ENCODE results near the gene SH3RF3.

The SH3RF3 gene

GRCh38 chr2:109085912-109086742, 42.9 kb upstream of the SH3RF3 start:
- TF ChIP-seq CTCF (IDR thresholded peaks at IDR 0.05; ENCODE audit: control insufficient read depth, extremely low read depth, insufficient read depth) = no peak
- DNase-seq (ENCODE audit: low read depth) = no peak
- no peak overlapping the region for H3K4me3 ChIP-seq (ENCODE audit: low read depth, low read length)

- no peak for TF ChIP-seq CTCF (IDR thresholded peaks at IDR 0.05; ENCODE audit: control insufficient read depth, extremely low read depth, insufficient read depth)
- H3K4me3 ChIP-seq (ENCODE audit: low read depth, low read length) = no peak overlapping the region
- no peak for DNase-seq (ENCODE audit: low read depth)
These were observed 42.3 kb upstream of the SH3RF3 start for GRCh38 chr2:109086743-109087020.

- TF ChIP-seq CTCF (IDR thresholded peaks at IDR 0.05; ENCODE audit: control insufficient read depth, extremely low read depth, insufficient read depth) = no peak
- DNase-seq (ENCODE audit: low read depth) = no peak
- H3K4me3 ChIP-seq (ENCODE audit: low read depth, low read length) = no peak overlapping the region
These were observed 41.8 kb upstream of the SH3RF3 start for GRCh38 chr2:109087055-109087663.

- DNase-seq (ENCODE audit: low read depth) = no peak
- no peak overlapping the region for H3K4me3 ChIP-seq (ENCODE audit: low read depth, low read length)
- no peak for TF ChIP-seq CTCF (IDR thresholded peaks at IDR 0.05; ENCODE audit: control insufficient read depth, extremely low read depth, insufficient read depth)
These were observed 39.3 kb upstream of the SH3RF3 start for GRCh38 chr2:109089602-109090300.

GRCh38 chr2:109091526-109091925, 37.5 kb upstream of the SH3RF3 start:
- H3K4me3 ChIP-seq (ENCODE audit: low read depth, low read length) = no peak overlapping the region
- DNase-seq (ENCODE audit: low read depth) = no peak
- TF ChIP-seq CTCF (IDR thresholded peaks at IDR 0.05; ENCODE audit: control insufficient read depth, extremely low read depth, insufficient read depth) = no peak

GRCh38 chr2:109094144-109094543, 34.9 kb upstream of the SH3RF3 start:
- DNase-seq (ENCODE audit: low read depth) = no peak
- no peak for TF ChIP-seq CTCF (IDR thresholded peaks at IDR 0.05; ENCODE audit: control insufficient read depth, extremely low read depth, insufficient read depth)
- H3K4me3 ChIP-seq (ENCODE audit: low read depth, low read length) = no peak overlapping the region
